Gastrocnemius medialis (tissue), 4 donors: ENCODE measurements around the gene CENPC. TPM values are rescaled to one million over a fixed set of nuclear protein-coding genes. Genes with fewer than 3 reads are reported as not detected.

Experiments used
- ATAC-seq, 2 donors: fragments of 150-250 bp; one replicate each; pipeline ENCODE4 v1.9.1; 2016
- DNase-seq, 2 donors: peaks; one replicate each; pipeline ENCODE4 v3.0.0-alpha.2; 2019
- H3K27ac ChIP-seq, 4 donors: fragments of 200-600 bp; sonication (generic); 1 replicate in 1 of 4; 2 replicates in 3 of 4; pipeline ENCODE4 v1.5.1; 2016 to 2018; ENCODE audit warnings: mild to moderate bottlenecking in 2 of 4, moderate library complexity in 1 of 4
- H3K27me3 ChIP-seq, 3 donors: fragments of 200-600 bp; sonication (generic) in 2 of 3; 1 replicate in 1 of 3; 2 replicates in 2 of 3; pipeline versions ENCODE4 v1.5.1 to v1.6.0; 2016 to 2019; ENCODE audit warnings: mild to moderate bottlenecking in 1 of 3, moderate library complexity in 1 of 3
- H3K36me3 ChIP-seq, 2 donors: fragments of 200-600 bp; sonication (generic) in 1 of 2; one replicate each; pipeline ENCODE4 v1.5.1; 2017 to 2018
- H3K4me1 ChIP-seq, 2 donors: fragments of 200-600 bp; sonication (generic) in 1 of 2; one replicate each; pipeline ENCODE4 v1.5.1; 2016 to 2017; ENCODE audit warnings: mild to moderate bottlenecking in 2 of 2
- H3K4me3 ChIP-seq, 4 donors: fragments of 200-600 bp; sonication (generic) in 3 of 4; 1 replicate in 1 of 4; 2 replicates in 3 of 4; pipeline ENCODE4 v1.5.1; 2016 to 2019; ENCODE audit warnings: mild to moderate bottlenecking in 2 of 4
- H3K9me3 ChIP-seq, 3 donors: fragments of 200-600 bp; sonication (generic) in 2 of 3; 1 replicate in 1 of 3; 2 replicates in 2 of 3; pipeline ENCODE4 v1.5.1; 2016 to 2019
- POLR2A ChIP-seq, 2 donors: fragments of 450-650 bp; IDR thresholded peaks; one replicate each; pipeline ENCODE4 v1.6.1; 2017; ENCODE audit warnings: antibody characterized with exemption in 2 of 2, mild to moderate bottlenecking in 2 of 2, moderate library complexity in 2 of 2
- in situ Hi-C, 4 donors: fragments of 200-750 bp; cut with MboI; loops; one replicate each; pipeline versions ENCODE4 v1.15.0 to v1.8.0; 2017; ENCODE audit warnings: low sequenced_read_pairs in 4 of 4
- intact Hi-C: fragments of 100-400 bp; cut with DNase I; formaldehyde crosslinking; loops from one replicate; pipeline ENCODE4 v1.15.1; 2023; ENCODE audit warnings: low total_unique reads
- total RNA-seq, 4 donors: library from RNA; depleted of rRNA; stranded (reverse); fragments of >200 nt; gene quantifications; one replicate each; pipeline versions ENCODE4 v1.1.0 to v1.2.3, GENCODE V29; 2016
- TF ChIP-seq, protein P1 (sequence below), 5 experiments: fragments of 450-650 bp in 3 of 5; fragments of 200-600 bp in 2 of 5; sonication (generic) in 2 of 5; IDR thresholded peaks in 4 of 5; conservative IDR thresholded peaks in 1 of 5; 1 replicate in 4 of 5; 2 replicates in 1 of 5; pipeline ENCODE4 v1.5.1; 2016 to 2019; ENCODE audit warnings: antibody characterized with exemption in 5 of 5, mild to moderate bottlenecking in 3 of 5, moderate library complexity in 3 of 5

The CENPC gene
- total RNA-seq, 4 donors from 2014 or later: 2.4 to 10.4 (median 5.2) TPM

DNA sequence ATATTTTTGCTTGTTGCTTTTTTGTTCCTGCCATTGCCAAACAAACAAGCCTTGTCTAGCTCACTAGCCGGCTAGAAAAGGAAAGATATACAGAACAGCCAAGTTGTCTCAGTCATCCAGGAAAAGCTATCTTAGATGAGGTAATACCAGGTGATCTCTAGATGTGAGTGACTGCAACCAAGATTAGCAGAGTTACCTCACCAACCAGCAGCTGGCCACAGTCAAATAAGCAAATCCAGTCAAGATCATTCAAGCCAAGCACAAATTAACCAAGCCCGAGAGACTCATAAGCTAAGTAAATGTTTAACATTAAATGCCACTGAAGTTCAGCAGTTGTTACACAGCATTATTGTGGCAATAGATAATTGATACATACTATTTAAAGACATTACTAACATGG, 108.6 kb downstream of the CENPC start:
- no peak for DNase-seq
- H3K27ac ChIP-seq: peak overlapping the region in 1 of 4 donors; percentile 1
- no peak overlapping the region for H3K4me3 ChIP-seq
- in situ Hi-C loops: no loop called here
- peaks cover 0 to 12% of the 10 kb centered on the region in 2 donors for H3K4me1 ChIP-seq
- no peak for TF ChIP-seq POLR2A (IDR thresholded peaks at IDR 0.05)
- TF ChIP-seq, protein P1, sequence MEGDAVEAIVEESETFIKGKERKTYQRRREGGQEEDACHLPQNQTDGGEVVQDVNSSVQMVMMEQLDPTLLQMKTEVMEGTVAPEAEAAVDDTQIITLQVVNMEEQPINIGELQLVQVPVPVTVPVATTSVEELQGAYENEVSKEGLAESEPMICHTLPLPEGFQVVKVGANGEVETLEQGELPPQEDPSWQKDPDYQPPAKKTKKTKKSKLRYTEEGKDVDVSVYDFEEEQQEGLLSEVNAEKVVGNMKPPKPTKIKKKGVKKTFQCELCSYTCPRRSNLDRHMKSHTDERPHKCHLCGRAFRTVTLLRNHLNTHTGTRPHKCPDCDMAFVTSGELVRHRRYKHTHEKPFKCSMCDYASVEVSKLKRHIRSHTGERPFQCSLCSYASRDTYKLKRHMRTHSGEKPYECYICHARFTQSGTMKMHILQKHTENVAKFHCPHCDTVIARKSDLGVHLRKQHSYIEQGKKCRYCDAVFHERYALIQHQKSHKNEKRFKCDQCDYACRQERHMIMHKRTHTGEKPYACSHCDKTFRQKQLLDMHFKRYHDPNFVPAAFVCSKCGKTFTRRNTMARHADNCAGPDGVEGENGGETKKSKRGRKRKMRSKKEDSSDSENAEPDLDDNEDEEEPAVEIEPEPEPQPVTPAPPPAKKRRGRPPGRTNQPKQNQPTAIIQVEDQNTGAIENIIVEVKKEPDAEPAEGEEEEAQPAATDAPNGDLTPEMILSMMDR (IDR thresholded peaks at IDR 0.05 in 4 of 5, conservative IDR thresholded peaks at IDR 0.05 in 1 of 5): no peak
- ATAC-seq: peak in 1 of 2 donors; percentile 87
- no peaks in the 10 kb centered on the region for H3K27me3 ChIP-seq
- H3K9me3 ChIP-seq: no peaks in the 10 kb centered on the region
- peaks cover 0 to 5% of the 10 kb centered on the region in 2 donors for H3K36me3 ChIP-seq
- intact Hi-C loops: no loop called here

DNA sequence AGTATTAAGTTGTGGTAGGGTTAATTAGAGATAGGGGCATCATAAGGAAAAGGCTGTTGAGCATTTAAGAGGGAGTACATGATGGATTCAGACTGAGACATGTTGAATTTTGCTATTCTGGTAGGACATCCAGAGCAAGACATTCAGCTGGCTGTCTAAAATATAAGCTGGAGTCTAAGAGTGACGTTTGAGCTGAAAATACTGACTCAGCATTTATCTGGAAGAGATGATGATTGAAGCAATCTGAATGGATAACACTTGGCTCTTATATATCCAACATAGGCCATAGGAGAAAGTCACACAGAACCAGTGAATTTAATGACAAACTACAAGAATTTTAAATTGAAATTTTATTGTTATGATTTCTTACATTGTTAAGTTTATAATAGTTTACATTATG, 114.3 kb downstream of the CENPC start:
- Histone ChIP-seq H3K4me1 (no peaks in the 10 kb centered on the region), H3K27me3 (no peaks in the 10 kb centered on the region), H3K9me3 (no peaks in the 10 kb centered on the region), H3K36me3 (no peaks in the 10 kb centered on the region), H3K27ac (no peak overlapping the region), H3K4me3 (no peak overlapping the region)
- DNase-seq (no peak), ATAC-seq (no peak)
- in situ Hi-C loops: no loop called here
- intact Hi-C loops: no loop called here
- TF ChIP-seq, protein P1 (IDR thresholded peaks at IDR 0.05 in 4 of 5, conservative IDR thresholded peaks at IDR 0.05 in 1 of 5): no peak
- no peak for TF ChIP-seq POLR2A (IDR thresholded peaks at IDR 0.05)

DNA sequence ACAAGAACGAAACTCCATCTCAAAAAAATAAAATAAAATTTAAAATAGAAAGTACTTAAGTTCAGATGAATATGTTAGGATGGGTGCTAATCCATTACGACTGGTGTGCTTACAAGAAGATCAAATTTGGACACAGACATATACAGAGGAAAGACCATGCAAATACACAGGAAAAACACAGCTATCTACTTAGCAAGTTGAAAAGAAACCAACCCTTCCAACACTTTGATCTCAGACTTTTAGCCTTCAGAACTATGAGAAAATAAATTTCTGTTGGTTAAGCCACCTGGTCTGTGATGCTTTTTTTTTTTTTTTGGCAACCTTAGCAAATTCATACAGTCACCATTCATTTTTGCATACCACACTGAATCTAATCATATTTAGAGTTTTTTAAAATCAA, 116.5 kb downstream of the CENPC start:
- no peaks in the 10 kb centered on the region for H3K36me3 ChIP-seq
- intact Hi-C loops (no loop called here), in situ Hi-C loops (no loop called here)
- TF ChIP-seq, protein P1 (IDR thresholded peaks at IDR 0.05 in 4 of 5, conservative IDR thresholded peaks at IDR 0.05 in 1 of 5): no peak
- no peak for TF ChIP-seq POLR2A (IDR thresholded peaks at IDR 0.05)
- no peaks in the 10 kb centered on the region for H3K4me1 ChIP-seq
- H3K9me3 ChIP-seq: no peaks in the 10 kb centered on the region
- ATAC-seq (no peak), DNase-seq (no peak)
- no peaks in the 10 kb centered on the region for H3K27me3 ChIP-seq
- no peak overlapping the region for H3K27ac ChIP-seq
- no peak overlapping the region for H3K4me3 ChIP-seq

Other genes starting within 250 kb of the CENPC start
- not detected for gene STAP1, start 13.2 kb upstream of the CENPC start, total RNA-seq
- gene UBA6, start 155.7 kb upstream of the CENPC start, total RNA-seq: 100 to 1,000 TPM in 1 of 4 donors, 10 to 100 TPM in 3; 38.9 to 103 (median 46.3) TPM
- not detected for gene GNRHR, start 208.9 kb upstream of the CENPC start, total RNA-seq